K562 treated with DMSO at 1 percent for 4 hours (cell line): ENCODE measurements around the gene LRRC14B. TPM values are rescaled to one million over a fixed set of nuclear protein-coding genes. Genes with fewer than 3 reads are reported as not detected.

Source experiments
- total RNA-seq: library from RNA; unstranded; fragments of 300-600 nt; gene quantifications from 2 replicates; pipeline ENCODE4 v1.2.3, GENCODE V29; 2022; ENCODE audit not compliant: insufficient read depth

LRRC14B gene
- not detected in 2 replicates for total RNA-seq

DNA sequence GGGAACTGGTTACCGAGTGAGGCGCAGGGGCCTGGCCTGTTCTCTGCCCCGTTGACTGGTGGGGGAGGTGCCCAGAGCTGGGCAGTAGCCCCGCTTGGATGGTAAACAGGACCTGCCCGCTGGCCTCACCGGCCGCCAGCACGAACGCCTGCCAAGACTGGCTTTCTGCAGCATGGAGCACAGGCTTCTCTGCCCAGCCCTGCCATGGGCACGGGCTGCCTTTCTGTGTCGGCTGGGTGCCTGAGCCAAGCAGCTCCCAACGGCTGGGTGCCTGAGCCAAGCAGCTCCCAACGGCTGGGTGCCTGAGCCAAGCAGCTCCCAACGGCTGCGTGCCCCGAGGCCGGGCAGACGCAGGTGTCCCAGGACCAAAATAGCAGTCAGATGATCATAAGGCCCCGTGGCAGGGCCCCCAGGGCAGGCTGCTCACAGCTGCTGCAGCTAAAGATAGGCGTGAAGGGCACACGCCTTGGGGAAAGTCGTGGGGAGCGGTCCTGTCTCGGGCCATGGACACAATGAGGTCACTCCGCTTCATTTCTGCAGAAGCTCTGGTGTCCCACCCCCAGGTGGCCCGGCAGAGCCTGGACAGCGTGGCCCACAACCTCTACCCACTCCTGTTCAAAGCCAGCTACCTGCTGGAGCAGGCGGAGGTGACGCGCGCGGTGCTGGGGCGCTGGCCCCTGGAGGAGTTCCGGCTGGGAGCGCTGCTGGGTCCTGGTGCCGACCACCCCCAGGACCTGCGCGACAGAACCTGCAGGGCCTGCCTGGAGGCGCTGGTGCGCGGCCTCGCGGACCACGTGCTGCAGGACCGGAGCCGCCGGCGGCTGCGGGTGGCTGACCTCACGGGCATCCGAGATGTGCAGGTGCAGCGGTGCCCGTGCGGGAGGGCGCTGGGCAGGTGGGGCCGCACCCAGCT, at the start of gene LRRC14B:
Gene LRRC14B (plus strand): TSS at position 460 of the 913 bp plus-strand sequence. CDS start 44 bp downstream, at position 504.

DNA sequence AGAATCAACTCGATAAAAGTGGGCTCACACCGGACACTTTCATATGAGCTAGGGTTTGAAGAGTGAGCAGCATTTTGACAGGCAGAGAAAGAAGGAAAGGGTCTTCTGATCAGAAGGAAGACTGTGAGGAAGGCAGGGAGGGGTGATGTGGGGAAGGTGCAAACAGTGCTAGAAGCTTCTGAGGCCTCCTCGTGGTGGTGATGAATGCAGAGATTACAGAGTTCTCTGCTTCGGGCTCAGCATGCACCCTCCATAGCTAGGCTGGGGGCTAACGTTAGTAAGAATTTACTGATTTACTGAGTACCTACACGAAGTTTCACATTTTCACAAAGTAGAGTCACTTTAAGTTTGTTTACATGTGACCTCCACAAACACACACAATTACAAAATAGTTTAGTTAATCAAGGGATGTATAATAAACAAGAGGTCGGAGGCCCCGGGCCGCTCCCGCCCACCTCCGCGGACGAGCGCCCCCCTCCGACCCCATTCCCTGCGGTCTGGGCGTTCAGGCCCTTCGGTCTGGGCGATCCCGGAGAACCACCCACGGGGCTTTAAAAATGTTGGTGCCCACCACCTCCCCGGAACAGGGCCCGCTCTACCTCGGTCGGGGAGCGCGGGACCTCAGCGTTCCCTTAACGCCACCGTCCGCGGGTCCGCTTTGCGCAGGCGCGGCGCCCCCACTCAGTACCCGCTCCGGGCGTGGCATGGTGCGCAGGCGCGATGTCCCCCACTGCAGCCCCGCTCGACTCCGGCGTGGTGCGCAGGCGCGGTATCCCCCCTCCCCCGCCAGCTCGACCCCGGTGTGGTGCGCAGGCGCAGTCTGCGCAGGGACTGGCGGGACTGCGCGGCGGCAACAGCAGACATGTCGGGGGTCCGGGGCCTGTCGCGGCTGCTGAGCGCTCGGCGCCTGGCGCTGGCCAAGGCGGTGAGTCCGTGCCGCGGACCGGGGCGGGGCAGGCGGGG, 26.5 kb downstream of the LRRC14B start, which contains the start of the genes CCDC127 and SDHA:
Gene CCDC127 (minus strand): TSS at position 660 of the 963 bp plus-strand sequence. CDS start 1,304 bp downstream, outside the sequence.
Gene SDHA (plus strand): TSS at position 827 of the 963 bp plus-strand sequence. CDS start 36 bp downstream, at position 863.

Other genes with a start within 250 kb of the LRRC14B start
- not detected in 2 replicates for gene PLEKHG4B, start 99.3 kb upstream of the LRRC14B start, total RNA-seq
- gene CCDC127, start 26.7 kb downstream of the LRRC14B start, total RNA-seq, result 3.3 and 4.7 TPM in 2 replicates
- gene SDHA, start 26.8 kb downstream of the LRRC14B start, total RNA-seq, result 86.7 and 114 TPM in 2 replicates
- gene PDCD6, start 80.2 kb downstream of the LRRC14B start, total RNA-seq, result 117 and 133 TPM in 2 replicates
- 2.6 and 5.8 TPM in 2 replicates for gene AHRR, start 130.2 kb downstream of the LRRC14B start, total RNA-seq